Epidermal melanocyte (primary cell): ENCODE measurements around the gene CARMIL1.
"Not testable (repeated sequence)": the region's sequence is repeated elsewhere in the genome, so short reads cannot be mapped to it uniquely, and the experiment has no call there.

ENCODE experiments used
- DNase-seq: peaks from one replicate; pipeline ENCODE4 v3.0.0; 2011; ENCODE audit warnings: low spot score; ENCODE audit not compliant: insufficient read length

Gene CARMIL1

DNA sequence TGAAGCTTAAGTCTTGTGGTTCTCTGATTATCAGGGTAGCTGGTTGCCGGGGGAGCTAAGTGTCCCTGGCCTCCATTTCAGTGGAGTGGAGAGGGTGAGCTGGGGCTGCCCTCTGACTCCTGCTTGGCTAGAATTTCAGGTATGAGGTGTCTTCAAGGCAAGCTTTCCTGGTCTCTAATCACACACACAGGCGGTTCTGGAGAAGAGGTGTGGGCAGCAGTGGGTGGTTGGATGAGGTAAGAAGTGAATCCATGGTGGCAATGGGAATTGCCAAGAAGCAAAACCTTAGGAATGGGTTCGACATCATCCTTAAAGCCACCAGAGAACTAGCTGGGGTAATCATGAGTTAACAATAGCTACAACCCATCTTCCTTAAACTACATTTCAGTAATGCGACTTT is 157.6 kb downstream of the CARMIL1 start:
- DNase-seq: no peak

DNA sequence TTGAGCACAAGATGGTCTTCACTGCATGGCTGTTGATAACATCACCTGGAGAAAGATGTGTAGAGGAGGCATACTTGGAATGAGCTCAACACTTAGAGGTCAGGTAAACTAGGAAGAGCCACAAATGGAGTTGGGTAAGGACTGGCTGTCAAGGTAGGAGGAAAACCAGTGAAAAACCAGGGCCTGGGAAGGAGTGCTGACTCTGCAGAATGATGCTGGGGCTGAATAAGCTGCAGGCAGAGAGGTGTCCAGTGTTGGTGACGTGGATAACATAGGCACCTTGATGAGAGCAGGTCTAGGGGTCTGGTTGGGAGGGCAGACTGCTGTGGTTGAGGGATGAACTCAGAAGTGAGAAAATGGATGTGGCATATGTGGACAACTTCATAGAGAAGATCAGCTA is 160.2 kb downstream of the CARMIL1 start:
- DNase-seq: no peak

DNA sequence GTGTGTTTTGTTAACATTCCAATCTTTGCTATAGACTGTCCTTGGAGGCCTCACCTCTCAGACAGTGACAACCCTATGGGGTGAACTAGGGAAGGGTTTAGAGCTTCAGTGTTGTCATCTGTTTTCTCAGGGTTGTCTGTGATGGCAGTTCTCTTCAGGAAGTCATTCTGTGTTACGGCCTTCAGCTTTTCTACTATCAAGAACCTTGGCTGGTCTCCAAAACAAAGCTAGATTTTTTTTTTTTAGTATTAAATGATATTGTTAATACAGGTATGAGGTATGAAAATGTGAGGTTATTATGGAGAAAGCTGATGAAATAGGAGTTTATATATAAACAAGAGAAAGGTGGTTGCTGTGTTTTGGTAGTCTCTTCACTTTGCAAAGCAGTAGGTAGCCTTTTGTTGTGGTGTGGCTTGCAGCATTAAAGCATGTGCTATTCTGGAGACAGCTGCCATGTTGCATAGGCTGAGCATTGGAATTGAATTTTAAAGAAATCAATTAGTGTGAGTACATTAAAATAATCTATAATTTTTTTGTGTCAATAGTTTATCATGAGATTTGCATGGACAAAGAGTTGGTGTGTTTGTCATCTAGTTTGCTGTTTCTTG is 162.6 kb downstream of the CARMIL1 start:
- no peak for DNase-seq

DNA sequence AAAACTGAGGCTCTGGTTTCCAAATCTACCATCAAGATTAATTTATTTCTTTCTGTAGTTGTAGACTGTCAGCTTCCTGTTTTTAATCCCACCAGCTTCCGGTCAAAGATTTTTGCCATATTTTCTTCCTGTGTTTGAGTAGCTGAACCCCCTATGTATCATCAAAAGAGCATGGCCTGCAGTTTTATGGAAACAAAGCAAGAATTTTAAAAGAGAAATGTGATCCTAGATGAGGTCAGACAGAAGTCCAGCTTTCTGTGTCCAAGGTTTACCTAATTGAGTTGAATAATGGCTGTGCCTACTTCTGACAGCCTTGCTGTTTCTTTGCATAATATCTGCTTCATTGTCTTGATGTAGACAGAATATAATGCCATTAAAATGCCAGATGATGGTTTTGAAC is 163.7 kb downstream of the CARMIL1 start:
- DNase-seq: no peak

GRCh38 chr6:25444521-25444920 is 165.3 kb downstream of the CARMIL1 start:
- DNase-seq: not testable (repeated sequence)

GRCh38 chr6:25446830-25447569 is 167.8 kb downstream of the CARMIL1 start:
- DNase-seq: no peak

DNA sequence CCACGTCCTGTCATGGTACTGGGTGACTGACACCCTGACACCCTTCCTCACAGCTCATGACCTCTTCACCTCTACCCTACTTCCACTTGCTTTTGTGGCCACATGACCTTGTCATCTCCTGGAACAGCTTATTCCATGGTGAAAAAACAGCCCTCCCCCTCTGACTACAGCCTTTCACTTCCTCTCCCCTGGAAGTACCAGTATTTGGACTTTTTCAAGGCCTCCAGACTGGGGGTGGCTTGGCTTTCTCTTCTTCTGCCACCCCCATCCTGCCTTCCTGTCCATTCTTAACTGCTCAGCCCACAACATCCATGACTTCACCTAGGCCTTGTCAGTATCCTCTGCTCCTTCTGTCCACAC is 168.4 kb downstream of the CARMIL1 start:
- no peak for DNase-seq

DNA sequence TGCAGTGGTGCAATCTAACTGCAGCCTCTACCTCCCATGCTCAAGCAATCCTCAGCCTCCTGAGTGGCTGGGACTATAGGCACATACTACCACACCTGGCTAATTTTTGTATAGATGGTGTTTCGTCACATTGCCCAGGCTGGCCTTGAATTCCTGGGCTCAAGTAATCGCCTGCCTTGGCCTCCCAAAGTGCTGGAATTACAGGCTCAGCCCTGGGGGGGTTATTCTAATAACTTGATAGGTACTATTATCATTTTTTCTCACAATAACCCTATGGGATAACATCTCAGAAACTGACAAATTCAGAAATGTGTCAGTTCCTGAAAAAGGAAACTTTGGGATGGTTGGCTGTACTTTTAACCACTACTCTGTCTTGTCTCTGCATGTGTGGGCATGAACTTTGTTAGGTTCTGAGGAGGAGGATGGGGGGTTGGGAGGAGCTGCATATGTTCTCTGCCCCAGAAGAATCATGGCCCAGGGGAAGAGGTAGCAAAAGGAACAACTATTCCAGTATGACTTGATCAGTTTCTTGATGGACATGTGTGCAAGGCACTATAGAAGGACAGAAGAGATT is 169.9 kb downstream of the CARMIL1 start:
- DNase-seq: no peak

DNA sequence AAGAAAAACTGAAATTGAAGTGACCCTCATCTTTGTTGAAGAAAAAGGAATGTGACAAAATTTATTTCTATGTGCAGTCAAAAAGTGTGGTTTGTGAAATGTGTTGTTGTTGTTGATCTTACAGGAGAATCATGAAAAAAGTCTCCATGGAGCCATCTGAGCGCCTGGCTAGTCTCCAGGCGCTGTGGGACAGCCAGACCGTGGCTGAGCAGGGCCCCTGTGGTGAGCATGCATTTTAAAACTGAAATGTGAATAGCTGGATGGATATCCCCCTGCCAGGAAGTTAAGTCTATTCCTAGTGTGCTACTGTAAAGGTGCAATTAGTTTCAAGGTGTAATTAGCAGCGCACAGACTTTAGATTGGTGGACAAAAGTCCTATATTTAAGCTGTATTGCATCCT is 170.6 kb downstream of the CARMIL1 start:
- DNase-seq: no peak

GRCh38 chr6:25450469-25451198 is 171.5 kb downstream of the CARMIL1 start:
- no peak for DNase-seq

DNA sequence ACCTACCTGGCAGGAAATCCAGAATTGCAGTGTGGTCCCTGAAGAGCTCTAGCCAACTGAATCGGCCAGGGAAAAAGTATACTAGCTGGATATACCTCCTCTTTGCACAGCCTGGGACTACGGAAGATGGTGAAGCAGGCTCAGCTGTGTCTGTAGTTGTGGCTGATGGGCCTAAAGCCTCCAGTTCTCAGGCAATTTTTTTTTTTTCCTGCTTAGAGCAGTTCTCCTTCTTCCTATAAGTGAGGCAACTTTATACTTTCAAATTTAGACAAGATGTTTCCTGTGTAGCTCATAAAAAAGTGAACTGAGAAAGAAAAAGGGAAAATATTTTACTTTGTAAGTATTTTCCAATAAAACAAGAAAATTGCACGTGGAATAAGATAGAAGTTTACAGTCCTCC is 172.9 kb downstream of the CARMIL1 start:
- DNase-seq: no peak

DNA sequence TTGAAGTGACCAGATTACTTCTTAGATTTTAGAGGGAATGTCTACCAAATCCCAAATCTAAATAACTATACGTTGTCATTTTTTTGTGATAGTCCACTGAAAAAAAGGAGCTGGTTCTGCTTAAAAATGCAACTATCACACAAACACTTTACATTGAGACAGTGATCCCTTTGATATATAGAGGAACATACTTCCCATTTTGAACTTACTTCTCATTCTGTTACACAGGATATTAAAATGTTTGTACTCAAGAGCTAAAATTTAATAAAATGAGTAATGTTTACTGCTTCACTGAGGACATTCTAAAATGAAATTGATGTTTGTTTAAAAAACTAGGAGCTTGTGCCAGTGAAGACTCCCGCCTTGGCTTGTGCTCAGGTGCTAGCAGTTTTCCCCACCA is 174.1 kb downstream of the CARMIL1 start:
- no peak for DNase-seq

GRCh38 chr6:25454136-25454535 is 175.0 kb downstream of the CARMIL1 start:
- no peak for DNase-seq

DNA sequence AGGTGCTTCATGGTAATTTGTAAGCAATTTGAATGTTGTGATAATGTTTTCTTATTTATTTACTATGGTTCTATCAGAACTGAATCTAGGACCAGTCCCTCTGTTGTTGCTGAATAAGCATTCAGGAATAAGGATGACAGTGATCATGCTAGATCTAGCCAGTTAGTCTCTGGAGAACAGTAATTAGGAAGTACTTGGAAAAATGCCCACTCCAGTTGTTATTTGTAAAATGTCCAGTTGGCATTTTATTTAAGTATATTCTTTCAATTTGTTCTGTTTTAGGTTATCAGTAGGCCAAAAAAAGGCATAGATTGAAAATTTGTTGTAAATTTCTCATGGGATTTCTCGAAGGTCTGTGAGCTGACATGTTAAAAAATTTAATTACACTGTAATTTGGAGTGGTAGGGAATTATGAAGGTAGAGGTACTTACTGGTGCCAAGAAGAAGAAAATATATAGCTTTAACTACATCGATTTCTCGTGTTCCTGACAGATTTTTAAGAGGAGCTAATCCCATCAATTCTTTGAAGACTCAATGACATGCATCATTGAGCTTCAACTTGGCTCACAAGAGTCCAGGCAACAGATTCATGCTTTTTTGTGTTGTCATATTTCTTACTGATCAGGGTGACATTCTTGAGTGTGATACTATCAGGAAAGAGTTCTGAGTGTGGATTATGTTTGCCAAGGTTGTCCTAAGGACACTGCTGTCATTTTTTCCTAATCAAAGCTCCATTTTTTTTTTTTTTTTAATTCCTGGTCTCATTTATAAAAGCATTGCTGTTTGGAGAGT is 177.3 kb downstream of the CARMIL1 start:
- DNase-seq: no peak

- no peak for DNase-seq
Measured at GRCh38 chr6:25457516-25457915, 178.3 kb downstream of the CARMIL1 start.

DNA sequence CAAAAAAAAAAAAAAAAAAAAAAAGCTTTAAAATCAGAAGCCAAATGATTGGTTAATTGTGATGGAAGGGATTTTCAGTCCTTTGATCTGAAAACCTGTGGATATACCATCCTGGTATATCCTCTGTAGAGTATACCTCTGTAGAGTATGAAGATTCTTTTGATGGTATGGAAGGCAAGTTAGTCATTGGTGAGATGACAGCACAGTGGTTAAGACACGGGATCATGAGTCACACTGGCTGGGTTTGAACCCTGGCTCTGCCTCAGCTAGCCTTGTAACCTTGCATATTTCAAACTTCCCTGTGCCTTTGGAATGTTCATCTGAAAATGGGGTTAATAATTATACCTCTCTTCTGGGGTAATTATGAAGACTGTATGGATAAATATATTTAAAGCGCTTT is 179.3 kb downstream of the CARMIL1 start:
- DNase-seq: no peak

DNA sequence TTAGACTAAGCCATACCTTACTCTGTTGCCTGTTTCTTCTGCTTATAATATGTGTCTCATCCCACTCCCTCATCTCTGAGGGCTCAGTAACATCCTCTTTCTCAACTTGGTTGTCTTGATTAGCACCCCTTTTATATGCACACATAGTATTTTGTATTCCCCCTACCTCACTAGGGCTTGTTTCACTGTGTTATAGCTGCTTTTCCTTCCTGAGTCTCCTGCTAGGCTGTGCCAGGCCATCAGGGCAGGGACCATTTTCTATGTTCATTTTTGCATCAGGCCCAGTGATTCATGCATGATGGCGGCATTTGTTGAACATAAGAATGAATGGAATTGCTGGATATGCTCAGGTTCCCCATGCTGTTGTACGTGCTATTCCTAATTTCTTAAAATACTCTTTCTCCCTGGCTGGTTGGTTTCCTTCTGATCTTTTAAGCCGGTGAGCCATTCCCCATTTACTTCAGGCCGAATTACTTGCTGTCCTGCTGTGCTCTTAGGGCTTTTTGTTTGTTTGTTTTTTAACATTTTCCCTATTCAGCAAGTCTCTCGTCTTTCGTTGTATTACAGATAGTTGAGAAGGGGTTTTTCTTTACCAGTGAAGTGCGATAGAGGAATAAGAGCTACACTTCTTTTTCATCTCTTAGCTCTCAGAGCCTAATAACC is 183.2 kb downstream of the CARMIL1 start:
- DNase-seq: no peak

- no peak for DNase-seq
Measured at GRCh38 chr6:25463441-25463840, 184.3 kb downstream of the CARMIL1 start.

DNA sequence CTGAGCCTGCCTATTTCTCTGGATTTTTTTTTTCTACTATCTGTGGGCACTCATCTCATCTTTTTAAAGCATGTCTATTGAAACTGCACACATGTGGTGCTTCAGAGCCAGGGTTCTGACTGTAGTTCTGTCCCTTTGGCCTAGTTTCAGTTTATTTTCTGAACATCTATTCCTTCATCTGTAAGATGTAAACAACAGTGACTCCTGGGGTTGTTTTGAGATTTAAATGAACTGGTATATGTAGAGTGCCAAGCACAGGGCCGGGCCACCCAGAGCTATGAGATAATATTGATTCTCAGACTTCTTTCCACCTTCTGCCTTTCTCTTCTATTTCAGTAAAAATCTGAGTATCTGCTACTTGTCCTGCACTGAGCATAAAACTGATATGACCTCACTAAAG is 185.1 kb downstream of the CARMIL1 start:
- DNase-seq: no peak

GRCh38 chr6:25465941-25466340 is 186.8 kb downstream of the CARMIL1 start:
- no peak for DNase-seq

GRCh38 chr6:25468881-25469280 is 189.7 kb downstream of the CARMIL1 start:
- DNase-seq: no peak
